ENCODE results near the gene IP6K3.
A peak's percentile ranks its signal among the peaks of the same experiment; 100 is the strongest.

Gene IP6K3, protein sequence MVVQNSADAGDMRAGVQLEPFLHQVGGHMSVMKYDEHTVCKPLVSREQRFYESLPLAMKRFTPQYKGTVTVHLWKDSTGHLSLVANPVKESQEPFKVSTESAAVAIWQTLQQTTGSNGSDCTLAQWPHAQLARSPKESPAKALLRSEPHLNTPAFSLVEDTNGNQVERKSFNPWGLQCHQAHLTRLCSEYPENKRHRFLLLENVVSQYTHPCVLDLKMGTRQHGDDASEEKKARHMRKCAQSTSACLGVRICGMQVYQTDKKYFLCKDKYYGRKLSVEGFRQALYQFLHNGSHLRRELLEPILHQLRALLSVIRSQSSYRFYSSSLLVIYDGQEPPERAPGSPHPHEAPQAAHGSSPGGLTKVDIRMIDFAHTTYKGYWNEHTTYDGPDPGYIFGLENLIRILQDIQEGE

DNA sequence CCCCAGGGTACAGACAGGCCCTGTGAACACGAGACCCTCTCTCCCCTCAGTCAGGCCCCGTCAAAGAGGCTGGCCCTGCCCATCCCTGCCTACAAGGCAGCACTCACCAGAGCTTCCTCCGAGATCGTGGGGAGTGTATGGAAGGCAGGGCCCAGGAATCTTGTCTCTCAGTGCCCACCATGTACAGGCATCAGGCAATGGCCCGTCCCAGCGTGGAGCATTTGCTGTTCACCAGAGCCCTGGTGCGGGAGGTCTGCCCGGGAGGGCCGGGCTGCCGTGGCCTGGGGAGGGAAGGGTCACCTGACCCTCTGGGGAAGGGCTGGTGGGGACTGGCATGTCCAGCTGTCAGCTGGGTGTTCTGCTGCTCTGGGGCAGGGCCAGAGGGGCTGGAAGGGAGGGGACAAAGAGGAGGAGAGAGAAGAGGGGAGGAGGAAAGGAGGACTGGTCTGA, at the start of gene IP6K3:
Gene IP6K3, minus strand, starts transcription at position 255 of the 450 bp plus-strand sequence. CDS start 11,429 bp downstream, outside the sequence.
- in situ Hi-C loops (cut with MboI; ENCODE audit: low pct_unique_long_range_greater_than_20kb, low sequenced_read_pairs) = no loop called here
- no peak for DNase-seq

DNA sequence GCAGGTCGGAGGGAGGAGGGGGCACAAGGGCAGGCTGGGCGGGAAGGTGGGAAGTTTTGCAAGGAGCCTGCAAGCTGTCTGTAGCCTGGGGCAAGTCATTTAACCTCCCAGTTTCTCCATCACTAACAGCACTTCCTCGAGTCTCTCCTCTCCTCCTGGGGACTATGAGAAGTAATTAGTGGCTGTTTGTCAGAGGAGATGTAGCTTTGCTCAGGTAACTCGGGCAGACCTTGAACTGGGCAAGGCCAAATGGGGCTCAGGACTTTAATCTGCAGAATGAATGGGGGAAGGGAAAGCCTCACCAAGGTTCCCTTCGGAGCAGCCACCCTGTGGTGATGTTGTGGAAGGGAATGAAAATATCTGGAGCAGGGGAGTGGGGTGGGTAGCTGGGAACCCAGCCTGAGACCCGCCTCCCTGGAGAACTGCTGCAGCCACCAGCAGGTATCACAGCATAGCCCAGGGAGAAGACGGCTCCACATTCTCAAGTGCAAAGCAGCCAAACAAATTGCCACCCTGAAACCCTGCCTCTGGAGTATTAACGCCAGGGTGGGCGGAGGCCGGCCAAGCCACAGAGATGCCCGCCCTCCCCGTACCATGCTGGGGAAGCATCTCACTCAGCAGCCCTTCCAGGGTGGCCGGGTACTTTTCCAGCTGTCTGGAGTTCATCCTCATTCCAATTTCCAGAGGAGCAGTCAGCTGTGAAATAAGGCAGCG, 48.4 kb upstream of the IP6K3 start:
- in situ Hi-C loops (cut with MboI; ENCODE audit: low pct_unique_long_range_greater_than_20kb, low sequenced_read_pairs) = no loop called here
- DNase-seq = no peak

DNA sequence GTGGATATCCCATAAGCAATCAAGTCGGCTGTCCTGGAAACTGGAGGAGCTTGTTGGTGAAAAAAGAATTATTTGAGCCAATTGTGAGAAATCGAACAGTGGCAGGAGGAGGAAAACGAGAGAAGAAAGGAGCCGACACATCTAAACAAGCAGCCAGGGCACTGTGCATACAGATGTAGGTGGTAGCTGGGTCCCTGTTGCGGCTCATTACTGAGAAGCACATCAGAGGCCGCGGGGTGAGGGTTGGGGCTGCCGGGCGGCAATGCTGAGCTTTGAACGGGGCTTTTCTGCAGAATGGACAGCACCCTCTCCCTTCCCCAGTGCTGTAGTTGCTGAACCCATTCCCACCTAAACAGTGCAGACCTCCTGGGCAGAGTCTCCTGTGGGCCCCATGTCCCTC, 46.3 kb upstream of the IP6K3 start:
- no peak for DNase-seq
- in situ Hi-C loops (cut with MboI; ENCODE audit: low pct_unique_long_range_greater_than_20kb, low sequenced_read_pairs) = no loop called here

DNA sequence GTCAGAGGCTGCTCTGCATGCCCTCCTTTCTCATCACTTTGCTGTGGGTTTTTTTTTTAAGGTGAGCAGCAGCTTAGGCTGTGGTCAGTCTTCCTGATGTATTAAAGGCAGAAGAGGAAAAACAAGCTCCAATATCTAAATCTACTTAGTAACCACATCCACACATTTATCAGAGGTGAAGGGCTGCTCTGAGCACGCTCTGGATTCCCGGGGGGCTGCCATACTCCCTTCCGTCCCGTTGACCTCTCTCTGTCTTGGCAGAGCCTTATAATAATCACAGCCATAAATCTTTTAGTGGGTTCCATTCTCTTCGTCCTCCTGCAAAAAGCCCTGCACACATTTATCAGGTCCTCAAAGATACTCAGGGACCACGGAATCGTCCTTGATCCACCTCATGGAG, 44.9 kb upstream of the IP6K3 start:
- in situ Hi-C loops (cut with MboI; ENCODE audit: low pct_unique_long_range_greater_than_20kb, low sequenced_read_pairs) = no loop called here
- no peak for DNase-seq

DNA sequence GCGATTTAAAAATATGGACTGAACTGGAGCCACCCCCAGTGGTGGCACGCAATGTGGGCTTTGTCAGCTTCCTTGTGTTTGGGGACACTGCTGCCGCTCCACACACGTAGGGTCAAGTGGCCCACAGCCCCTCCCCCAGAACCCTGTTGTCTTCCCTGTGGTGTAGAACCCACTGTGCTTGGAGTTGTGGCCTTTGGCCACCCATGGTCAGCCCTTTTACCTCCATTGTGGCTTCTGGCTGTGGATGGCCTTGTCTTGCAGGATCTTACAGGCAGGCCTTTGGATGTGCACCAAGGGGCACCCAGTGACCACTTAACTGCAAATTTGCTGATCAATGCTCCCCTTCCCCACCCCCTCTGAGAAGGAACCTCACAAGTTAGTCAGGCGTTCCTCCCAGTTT, 44.2 kb upstream of the IP6K3 start:
- DNase-seq = no peak
- in situ Hi-C loops (cut with MboI; ENCODE audit: low pct_unique_long_range_greater_than_20kb, low sequenced_read_pairs) = no loop called here

DNA sequence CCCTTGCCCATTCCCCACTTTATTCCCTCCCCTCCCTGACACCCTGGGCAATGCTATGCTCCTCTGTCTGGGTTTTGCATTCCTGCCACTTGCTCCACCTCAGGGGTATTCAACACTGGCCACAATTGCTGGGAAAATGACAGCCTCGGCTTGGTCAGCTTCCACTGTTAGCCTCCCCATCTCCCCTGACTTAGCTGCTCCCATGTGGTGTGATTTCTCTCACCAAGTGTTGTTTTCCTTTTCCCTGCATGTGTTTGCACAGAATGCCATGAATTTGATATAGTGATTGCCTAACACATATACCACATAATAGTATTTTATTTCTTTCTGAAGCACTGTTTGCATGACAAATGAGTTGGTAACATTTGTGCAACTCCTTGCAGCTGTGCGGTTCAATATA, 43.7 kb upstream of the IP6K3 start:
- in situ Hi-C loops (cut with MboI; ENCODE audit: low pct_unique_long_range_greater_than_20kb, low sequenced_read_pairs) = no loop called here
- no peak for DNase-seq

DNA sequence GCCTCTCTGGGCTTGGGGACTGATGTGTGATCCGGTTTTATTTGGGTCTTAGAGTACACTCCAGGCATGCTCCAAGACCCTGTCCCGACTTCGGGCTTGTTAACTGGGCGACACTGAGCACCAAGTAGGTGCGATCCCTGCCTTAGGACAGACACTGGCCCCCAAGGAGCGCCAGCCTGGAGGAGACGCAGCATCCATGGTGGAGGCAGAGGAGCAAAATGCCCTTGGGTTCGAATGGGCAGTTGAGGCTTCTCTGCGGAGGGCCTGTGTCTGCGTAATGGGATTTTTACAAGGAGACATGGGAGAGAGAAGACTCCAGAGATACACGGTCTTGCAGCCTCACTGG, 42.8 kb upstream of the IP6K3 start:
- in situ Hi-C loops (cut with MboI; ENCODE audit: low pct_unique_long_range_greater_than_20kb, low sequenced_read_pairs) = no loop called here
- no peak for DNase-seq

DNA sequence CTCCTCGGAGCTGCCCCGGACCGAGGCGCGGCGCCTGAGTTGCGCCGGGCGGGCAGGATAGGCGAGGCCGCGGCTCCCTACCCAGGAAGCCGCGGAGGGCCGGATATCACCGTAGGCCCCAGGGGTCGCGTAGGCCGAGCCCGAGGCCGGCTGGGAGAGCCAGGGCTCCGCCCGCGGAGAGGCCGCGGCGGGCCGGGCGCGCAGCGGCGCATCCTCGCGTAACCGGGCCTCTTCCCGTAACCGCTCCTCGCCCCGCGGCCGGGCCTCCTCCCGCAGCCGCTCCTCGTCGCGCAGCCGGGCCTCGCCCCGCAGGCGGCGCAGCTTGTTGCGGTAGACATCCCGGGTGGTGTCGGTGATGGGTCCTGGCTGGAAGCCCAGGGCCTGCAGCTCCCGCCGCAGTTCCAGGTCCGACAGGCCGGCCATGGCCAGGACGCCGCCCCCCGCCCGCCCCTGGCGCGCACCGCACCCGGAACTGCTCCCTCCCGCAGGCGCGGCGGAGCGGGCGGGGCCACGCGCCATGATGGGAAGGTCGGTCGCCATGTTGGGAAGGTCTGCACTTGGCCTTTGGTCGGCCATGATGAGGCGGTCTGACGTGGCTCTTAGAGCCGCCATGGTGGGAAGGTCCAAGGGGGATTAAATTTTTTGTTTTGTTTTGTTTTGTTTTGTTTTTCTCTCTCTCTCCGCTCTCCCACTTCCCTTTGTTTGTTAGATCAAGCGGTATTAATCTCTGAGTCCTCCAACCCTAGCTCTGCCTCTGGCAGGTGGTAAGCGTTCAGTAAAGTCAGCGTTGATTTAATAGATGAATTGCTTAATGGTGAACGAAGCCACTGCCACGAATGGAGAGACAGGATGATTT, 42.2 kb upstream of the IP6K3 start, which contains the start of gene LEMD2:
Gene LEMD2, minus strand, starts transcription at position 437 of the 856 bp plus-strand sequence. Its CDS starts 14 bp downstream, at position 423.
- DNase-seq = peak; percentile 91
- in situ Hi-C loops (cut with MboI; ENCODE audit: low pct_unique_long_range_greater_than_20kb, low sequenced_read_pairs) = no loop called here

DNA sequence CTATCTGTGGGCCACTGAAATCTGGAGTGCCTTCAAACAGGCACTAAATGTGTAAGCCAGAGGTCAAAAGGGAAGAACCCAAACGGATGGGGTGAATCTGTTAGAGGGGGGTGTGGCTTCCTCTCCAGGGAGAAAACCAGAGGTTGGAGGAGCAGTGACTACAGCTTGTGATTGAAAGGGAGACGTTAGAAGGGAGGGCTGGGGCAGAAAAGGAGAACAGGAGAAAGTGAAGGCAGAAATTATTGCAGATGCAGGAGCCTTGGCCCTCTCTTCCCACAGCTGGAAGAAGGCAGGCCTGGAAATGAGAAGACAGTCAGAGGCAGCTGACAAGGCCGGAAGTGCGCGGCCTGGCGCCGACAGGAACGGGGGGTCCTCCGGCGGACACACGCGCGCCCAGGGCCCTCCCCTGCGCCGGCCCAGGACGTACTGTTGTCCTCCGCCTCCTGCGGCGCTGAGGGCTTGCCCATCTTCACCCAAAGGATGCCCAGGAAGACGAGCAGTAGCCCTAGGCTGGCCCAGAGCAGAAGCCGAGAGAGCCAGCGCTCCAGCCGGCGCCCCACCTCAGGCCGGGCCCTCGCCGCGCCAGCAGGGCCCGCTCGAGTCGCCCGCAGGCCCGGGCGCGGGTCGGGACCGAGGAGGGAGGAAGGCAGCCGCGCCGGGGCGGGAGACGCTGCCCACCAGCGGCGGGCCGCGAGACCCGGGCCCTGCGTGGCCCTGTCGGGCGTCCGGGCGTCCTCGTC, 41.4 kb upstream of the IP6K3 start:
- DNase-seq = peak; percentile 81
- in situ Hi-C loops (cut with MboI; ENCODE audit: low pct_unique_long_range_greater_than_20kb, low sequenced_read_pairs) = no loop called here

DNA sequence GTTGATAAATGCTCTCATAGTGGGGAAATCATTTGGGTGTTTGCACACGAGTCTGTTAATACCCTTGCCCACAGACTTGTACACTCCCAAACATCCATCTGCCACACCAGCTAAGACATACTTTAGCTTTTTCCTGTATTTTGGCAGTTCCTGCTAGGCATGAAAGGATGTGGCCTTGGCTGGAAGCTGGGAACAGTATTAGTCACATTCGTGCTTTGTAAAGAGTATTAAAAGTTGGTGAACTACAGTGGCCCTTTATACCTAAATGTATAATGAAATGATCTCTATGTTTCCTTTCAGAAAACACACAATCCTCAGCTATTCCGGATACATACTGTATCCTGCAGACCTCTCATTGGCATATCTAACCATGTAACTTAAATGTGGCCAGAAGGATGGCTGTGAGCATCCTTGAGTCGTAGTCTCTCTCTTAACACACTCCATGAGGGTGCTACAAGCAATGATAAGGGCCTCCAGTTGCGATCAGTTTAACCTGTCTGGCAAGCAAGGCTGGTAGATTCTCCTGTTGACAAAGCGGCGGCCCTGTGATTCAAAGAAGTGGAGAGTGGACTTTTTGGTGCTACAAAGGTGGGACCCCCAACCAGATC, 40.7 kb upstream of the IP6K3 start:
- in situ Hi-C loops (cut with MboI; ENCODE audit: low pct_unique_long_range_greater_than_20kb, low sequenced_read_pairs) = no loop called here
- DNase-seq = no peak

DNA sequence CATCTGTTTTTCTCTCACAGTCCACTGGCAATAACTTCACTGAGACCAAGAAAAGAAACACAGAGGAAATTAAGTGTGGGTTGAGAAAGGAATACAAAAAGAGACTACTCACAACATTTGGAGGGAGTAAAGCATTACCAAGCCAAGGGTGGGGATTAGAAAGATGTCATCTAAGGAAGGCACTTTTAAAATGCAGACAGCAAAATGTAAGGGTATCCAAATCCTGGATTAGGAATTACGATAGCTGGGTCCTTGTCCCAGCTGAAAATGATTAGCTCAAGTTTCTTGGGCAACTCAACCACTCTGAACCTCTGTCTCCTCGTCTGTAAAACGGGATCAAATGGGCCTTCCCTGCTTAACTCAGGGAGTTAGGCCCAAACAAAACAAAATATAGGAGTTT, 40.0 kb upstream of the IP6K3 start:
- DNase-seq = no peak
- in situ Hi-C loops (cut with MboI; ENCODE audit: low pct_unique_long_range_greater_than_20kb, low sequenced_read_pairs) = no loop called here

DNA sequence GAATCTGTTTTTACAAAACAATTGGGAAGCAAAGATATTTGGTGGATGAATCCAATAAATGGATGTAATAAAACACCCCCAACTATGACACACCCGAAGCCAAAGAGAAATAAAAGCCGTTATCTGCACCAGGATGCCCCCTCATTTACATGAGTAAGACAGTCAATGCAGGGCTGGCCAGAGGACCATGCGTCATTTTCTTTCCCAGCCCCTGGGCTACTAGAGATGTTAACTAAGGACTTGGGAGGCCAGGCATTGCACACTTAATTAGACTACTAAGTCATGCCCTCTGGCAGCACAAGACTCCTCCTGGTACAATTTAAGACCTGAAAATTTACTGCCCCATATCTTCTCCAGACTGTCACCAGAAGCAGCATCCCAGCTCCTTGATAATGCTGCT, 39.1 kb upstream of the IP6K3 start:
- no peak for DNase-seq
- in situ Hi-C loops (cut with MboI; ENCODE audit: low pct_unique_long_range_greater_than_20kb, low sequenced_read_pairs) = no loop called here

DNA sequence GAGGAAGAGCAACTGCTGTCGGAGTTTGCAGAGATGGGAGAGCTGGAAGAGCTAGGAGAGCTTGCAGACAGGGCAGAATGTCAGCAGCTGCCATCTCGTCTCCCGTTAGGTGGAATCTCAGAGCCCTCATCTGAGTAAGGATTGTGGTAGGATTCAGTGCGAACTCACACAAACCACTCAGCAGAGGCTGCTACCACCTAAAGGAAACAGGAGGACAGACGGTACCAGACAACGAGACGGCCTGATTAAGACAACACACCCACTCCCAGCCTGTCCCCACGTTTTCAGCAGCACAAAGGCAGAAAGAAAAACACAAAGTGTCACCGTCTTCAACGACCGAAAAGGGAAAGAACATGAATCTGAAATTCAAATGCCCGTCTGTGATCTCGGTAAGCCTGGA, 38.1 kb upstream of the IP6K3 start:
- no peak for DNase-seq
- in situ Hi-C loops (cut with MboI; ENCODE audit: low pct_unique_long_range_greater_than_20kb, low sequenced_read_pairs) = no loop called here

DNA sequence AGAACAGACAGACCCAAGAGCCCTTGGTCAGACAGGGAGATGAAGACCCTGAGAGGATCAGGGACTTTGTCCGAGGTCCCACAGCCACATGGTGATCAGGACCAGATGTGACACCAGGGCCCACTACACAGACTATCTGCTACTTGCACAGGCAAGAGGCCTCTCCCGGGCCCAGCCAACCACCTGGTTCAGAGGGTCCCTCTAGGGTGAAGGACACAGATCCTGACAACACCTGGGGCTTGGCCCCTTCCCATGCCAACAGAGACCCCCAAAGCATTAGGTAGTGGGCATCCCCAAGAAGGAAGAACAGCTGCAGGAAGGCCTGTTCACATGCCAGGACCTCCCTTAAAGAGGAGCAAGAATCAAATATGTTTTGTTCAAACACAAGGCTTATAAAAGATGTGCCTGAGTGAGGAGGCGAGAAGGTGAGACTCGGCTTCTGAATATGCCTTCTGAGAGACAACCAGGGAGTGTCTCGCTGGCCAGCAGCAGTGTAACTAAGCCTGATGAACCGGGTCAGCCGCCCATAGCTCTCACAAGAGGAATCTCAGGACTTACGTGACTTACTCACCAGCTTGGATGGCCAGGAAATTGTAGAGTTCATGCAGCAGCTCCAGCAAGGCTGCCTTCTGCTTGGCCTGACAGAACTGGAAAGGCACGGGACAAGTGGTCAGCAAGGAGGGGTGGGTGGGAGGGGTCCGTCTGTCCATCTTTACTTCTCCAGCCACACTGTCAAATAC, 37.2 kb upstream of the IP6K3 start:
- no peak for DNase-seq
- in situ Hi-C loops (cut with MboI; ENCODE audit: low pct_unique_long_range_greater_than_20kb, low sequenced_read_pairs) = no loop called here

DNA sequence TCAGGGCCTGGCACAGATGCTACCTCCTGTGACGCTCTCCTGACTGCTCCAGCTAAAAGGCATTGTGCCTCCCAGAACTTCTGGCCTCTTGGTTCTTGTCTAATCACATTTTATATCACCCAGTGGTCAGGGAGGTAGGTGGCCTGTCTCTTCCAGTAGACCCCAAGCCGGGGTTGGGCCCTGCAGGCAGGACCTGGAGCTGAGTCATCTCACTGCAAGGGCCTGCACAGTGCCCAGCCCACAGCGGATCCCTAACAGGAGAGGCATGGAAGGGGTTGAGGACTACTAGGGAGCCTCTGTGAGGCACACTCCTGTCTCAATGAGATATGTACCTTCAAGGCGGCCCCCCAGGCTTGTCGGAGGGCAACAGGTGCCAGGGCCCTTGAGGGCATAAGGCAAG, 35.9 kb upstream of the IP6K3 start:
- DNase-seq = no peak
- in situ Hi-C loops (cut with MboI; ENCODE audit: low pct_unique_long_range_greater_than_20kb, low sequenced_read_pairs) = no loop called here

DNA sequence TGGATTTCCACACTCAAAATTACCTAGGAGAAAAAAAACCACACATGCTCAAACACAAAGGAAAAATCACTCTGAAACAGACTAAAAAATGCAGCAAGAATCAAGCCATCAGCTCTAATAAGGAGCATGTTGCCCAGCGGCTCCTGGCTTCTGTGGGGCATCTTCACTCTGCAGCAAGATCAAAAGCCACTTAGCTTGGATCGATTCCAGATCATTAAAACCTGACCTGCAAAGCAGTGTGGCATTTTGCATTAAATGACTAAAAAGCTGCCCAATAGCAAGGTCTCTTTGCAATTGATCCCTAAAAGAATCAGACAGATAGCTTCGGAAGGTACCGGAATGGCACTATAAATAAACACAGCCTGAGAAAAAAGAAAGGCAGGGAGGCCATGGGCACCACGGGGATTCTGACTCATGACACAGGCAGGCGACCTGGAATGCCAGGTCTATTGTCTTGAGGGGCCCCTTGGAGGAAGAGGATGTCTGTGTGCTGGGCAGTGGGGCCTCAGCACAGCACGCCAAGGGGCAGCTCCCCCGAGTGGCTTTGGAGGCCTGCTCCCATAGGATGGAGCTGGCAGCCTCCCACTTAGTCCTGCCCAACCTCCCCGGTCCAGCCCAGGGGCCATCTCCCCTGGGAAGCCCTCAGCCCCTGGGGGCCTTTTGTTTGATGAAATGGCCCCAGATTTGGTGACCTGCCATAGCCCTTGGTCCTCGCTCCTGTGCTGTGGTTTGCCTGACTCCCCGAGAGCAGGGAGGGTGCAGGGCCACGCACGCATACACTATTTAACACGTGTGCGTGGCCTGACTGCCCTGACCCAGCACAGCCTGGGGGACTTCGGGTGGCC, 34.6 kb upstream of the IP6K3 start:
- in situ Hi-C loops (cut with MboI; ENCODE audit: low pct_unique_long_range_greater_than_20kb, low sequenced_read_pairs) = no loop called here
- DNase-seq = no peak

DNA sequence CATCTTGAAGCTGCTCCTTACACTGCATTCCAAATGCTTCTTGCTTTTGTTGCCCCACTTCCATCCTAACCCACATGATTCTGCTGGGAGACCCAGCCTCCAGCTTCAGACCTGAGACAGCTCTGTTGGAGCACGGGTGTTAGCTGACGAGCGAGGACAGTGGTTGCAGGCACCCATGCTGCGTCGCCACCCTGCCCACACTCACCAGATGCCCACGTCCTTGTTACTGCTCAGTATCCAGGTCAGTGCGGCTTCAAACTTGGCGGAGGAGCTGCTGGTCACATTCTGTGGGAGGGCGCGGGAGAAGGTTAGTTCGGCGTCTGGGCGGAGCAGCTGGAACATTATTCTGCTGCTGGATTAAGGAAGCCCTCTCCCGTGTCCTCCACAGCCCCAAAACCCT, 33.2 kb upstream of the IP6K3 start:
- in situ Hi-C loops (cut with MboI; ENCODE audit: low pct_unique_long_range_greater_than_20kb, low sequenced_read_pairs) = no loop called here
- DNase-seq = no peak

All from KBM-7 (cell line).